Measurements from ENCODE around the gene NEK6. TPM values are rescaled to one million over a fixed set of nuclear protein-coding genes. Genes with fewer than 3 reads are reported as not detected.
A peak's percentile ranks its signal among the peaks of the same experiment; 100 is the strongest.

NEK6 gene
- total and polyA plus RNA-seq, 10 of the 15 experiments (the other 5 are each of a cell fraction or from before 2014, with no cell fraction given): 31.3 to 161 (median 89.2) TPM

DNA sequence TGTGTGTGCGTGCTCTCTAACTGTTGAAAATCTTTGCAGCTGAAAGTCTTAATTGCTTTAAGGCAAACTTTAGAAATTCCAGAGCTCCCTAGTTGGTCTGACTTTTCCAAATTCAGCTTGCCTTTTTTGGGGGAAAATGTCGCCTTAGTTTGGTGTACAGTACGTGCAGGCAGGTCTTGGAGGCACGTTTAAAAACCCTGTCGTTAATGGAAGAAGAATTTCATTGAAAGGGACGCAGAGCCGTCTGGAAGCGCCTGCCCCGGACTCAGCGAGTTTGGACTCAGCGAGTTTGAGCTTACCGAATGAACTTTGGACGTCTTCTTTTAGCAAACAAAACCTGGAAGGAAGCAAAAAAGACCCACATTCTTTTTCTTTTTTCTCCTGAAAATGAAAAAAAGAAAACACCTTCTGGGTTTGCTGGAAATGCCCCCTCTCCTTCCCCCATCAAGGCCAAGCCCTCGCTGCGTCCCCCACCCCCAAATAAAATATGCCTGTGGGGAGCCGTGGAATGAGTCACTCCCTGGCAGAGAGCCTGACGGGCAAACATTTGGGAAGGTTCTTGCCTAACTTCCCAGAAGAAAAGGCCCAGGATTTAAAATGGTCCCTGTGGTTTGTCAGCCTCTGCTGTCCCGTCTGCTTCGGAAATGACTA is 1.5 kb downstream of the NEK6 start:
- H2AFZ ChIP-seq (ENCODE audit: control insufficient read depth, low read depth, low read length): no peak overlapping the region
- no peak for ATAC-seq
- ChIA-PET CTCF (interaction anchor here (0.7 to 4.6 kb wide), 7 partner anchors 31 to 133 kb away, joined by 3 to 18 read pairs (median 4); no protein-coding TSS in a partner anchor), SMC1A (ENCODE audit: uncharacterized antibody, unreplicated experiment) (interaction anchor here (0.9 to 10.1 kb wide), 10 partner anchors 20 to 127 kb away, joined by 3 to 132 read pairs (median 5); no protein-coding TSS in a partner anchor), RAD21 (ENCODE audit: unreplicated experiment) (interaction anchor here (0.8 to 3.0 kb wide), 10 partner anchors 28 to 137 kb away, joined by 3 to 17 read pairs (median 4); no protein-coding TSS in a partner anchor), POLR2A (interaction anchor here (0.6 to 2.8 kb wide), 12 partner anchors 19 to 102 kb away, joined by 3 to 15 read pairs (median 4); no protein-coding TSS in a partner anchor)
- in situ Hi-C loops (cut with MboI): no loop called here
- H3K27me3 ChIP-seq (replicated peaks in 1 of 2; ENCODE audit: control insufficient read depth in 2 of 2, insufficient read depth in 2 of 2, low read length in 1 of 2): no peaks in the 10 kb centered on the region
- no peaks in the 10 kb centered on the region for H3K9me3 ChIP-seq (replicated peaks; ENCODE audit: control insufficient read depth, insufficient read depth, low read length)
- H3K9ac ChIP-seq (ENCODE audit: control insufficient read depth, insufficient read depth, low read length): peak overlapping the region; percentile 84
- no peaks in the 10 kb centered on the region; a peak in 2 of 4 replicates for H3K36me3 ChIP-seq (ENCODE audit: control insufficient read depth in 2 of 2, insufficient read depth in 2 of 2, low read length in 1 of 2)
- H3K79me2 ChIP-seq (ENCODE audit: control insufficient read depth, insufficient read depth, low read length): peaks cover 67% of the 10 kb centered on the region
- no peak for FAIRE-seq
- H3K4me2 ChIP-seq (ENCODE audit: control insufficient read depth, insufficient read depth): peak overlapping the region; percentile 96
- no TSS peak for BruUV-seq (replicated peaks)
- intact Hi-C loops (cut with micrococcal nuclease; ENCODE audit: unreplicated experiment): no loop called here
- no peaks in the 10 kb centered on the region for H4K20me1 ChIP-seq (ENCODE audit: control insufficient read depth, insufficient read depth)
- H3K4me1 ChIP-seq (ENCODE audit: control insufficient read depth, insufficient read depth, low read length): peaks cover 37% of the 10 kb centered on the region
- H3K4me3 ChIP-seq: peak overlapping the region; percentile 95
- H3K27ac ChIP-seq (ENCODE audit: control insufficient read depth, insufficient read depth): peak overlapping the region; percentile 88
- DNase-seq (ENCODE audit: low read depth, low spot score): no peak
- WGBS (ENCODE audit: insufficient coverage, insufficient replicate concordance, low lambda C conversion rate, missing lambda C conversion rate): under 1% methylated on average over 17 of the region's 19 CpGs
- TF ChIP-seq, protein P1, sequence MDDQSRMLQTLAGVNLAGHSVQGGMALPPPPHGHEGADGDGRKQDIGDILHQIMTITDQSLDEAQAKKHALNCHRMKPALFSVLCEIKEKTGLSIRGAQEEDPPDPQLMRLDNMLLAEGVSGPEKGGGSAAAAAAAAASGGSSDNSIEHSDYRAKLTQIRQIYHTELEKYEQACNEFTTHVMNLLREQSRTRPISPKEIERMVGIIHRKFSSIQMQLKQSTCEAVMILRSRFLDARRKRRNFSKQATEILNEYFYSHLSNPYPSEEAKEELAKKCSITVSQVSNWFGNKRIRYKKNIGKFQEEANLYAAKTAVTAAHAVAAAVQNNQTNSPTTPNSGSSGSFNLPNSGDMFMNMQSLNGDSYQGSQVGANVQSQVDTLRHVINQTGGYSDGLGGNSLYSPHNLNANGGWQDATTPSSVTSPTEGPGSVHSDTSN (IDR thresholded peaks at IDR 0.05; ENCODE audit: insufficient replicate concordance, low read depth, low read length): peak; percentile 64
- no peak for TF ChIP-seq SMAD5 (IDR thresholded peaks at IDR 0.05; ENCODE audit: low read depth)
- no peak for TF ChIP-seq MEF2A (IDR thresholded peaks at IDR 0.05; ENCODE audit: insufficient read depth, low read depth, low read length)
- TF ChIP-seq, protein P2, sequence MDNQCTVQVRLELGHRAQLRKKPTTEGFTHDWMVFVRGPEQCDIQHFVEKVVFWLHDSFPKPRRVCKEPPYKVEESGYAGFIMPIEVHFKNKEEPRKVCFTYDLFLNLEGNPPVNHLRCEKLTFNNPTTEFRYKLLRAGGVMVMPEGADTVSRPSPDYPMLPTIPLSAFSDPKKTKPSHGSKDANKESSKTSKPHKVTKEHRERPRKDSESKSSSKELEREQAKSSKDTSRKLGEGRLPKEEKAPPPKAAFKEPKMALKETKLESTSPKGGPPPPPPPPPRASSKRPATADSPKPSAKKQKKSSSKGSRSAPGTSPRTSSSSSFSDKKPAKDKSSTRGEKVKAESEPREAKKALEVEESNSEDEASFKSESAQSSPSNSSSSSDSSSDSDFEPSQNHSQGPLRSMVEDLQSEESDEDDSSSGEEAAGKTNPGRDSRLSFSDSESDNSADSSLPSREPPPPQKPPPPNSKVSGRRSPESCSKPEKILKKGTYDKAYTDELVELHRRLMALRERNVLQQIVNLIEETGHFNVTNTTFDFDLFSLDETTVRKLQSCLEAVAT (IDR thresholded peaks at IDR 0.05): 0 out of 2 replicates have a peak, but pooled peaks have one; percentile 51
- TF ChIP-seq RAD51 (IDR thresholded peaks at IDR 0.05): no peak
- peak; percentile 50; the same call in 1 of the 2 replicates for TF ChIP-seq IKZF1 (conservative IDR thresholded peaks at IDR 0.05)
- TF ChIP-seq, protein P3, sequence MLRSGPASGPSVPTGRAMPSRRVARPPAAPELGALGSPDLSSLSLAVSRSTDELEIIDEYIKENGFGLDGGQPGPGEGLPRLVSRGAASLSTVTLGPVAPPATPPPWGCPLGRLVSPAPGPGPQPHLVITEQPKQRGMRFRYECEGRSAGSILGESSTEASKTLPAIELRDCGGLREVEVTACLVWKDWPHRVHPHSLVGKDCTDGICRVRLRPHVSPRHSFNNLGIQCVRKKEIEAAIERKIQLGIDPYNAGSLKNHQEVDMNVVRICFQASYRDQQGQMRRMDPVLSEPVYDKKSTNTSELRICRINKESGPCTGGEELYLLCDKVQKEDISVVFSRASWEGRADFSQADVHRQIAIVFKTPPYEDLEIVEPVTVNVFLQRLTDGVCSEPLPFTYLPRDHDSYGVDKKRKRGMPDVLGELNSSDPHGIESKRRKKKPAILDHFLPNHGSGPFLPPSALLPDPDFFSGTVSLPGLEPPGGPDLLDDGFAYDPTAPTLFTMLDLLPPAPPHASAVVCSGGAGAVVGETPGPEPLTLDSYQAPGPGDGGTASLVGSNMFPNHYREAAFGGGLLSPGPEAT (IDR thresholded peaks at IDR 0.05; ENCODE audit: low read depth): 0 out of 2 replicates have a peak, but pooled peaks have one; percentile 37
- TF ChIP-seq NRF1 (conservative IDR thresholded peaks at IDR 0.05; ENCODE audit: low read depth, low read length): no peak
- 0 out of 2 replicates have a peak, but pooled peaks have one; percentile 13 for TF ChIP-seq TAF1 (IDR thresholded peaks at IDR 0.05; ENCODE audit: borderline replicate concordance, low read depth, low read length)
- TF ChIP-seq, protein P4, sequence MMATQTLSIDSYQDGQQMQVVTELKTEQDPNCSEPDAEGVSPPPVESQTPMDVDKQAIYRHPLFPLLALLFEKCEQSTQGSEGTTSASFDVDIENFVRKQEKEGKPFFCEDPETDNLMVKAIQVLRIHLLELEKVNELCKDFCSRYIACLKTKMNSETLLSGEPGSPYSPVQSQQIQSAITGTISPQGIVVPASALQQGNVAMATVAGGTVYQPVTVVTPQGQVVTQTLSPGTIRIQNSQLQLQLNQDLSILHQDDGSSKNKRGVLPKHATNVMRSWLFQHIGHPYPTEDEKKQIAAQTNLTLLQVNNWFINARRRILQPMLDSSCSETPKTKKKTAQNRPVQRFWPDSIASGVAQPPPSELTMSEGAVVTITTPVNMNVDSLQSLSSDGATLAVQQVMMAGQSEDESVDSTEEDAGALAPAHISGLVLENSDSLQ (IDR thresholded peaks at IDR 0.05): peak; percentile 89; the same call in 1 of the 2 replicates
- TF ChIP-seq SREBF1 (IDR thresholded peaks at IDR 0.05; ENCODE audit: low read length): no peak
- TF ChIP-seq EZH2 (IDR thresholded peaks at IDR 0.05; ENCODE audit: borderline replicate concordance, control insufficient read depth, low read depth, low read length): no peak
- no peak for TF ChIP-seq NFIC (IDR thresholded peaks at IDR 0.05; ENCODE audit: low read depth, low read length)
- TF ChIP-seq, protein P5, sequence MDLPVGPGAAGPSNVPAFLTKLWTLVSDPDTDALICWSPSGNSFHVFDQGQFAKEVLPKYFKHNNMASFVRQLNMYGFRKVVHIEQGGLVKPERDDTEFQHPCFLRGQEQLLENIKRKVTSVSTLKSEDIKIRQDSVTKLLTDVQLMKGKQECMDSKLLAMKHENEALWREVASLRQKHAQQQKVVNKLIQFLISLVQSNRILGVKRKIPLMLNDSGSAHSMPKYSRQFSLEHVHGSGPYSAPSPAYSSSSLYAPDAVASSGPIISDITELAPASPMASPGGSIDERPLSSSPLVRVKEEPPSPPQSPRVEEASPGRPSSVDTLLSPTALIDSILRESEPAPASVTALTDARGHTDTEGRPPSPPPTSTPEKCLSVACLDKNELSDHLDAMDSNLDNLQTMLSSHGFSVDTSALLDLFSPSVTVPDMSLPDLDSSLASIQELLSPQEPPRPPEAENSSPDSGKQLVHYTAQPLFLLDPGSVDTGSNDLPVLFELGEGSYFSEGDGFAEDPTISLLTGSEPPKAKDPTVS (IDR thresholded peaks at IDR 0.05; ENCODE audit: low read depth, low read length): no peak
- 0 out of 2 replicates have a peak, but pooled peaks have one; percentile 11 for TF ChIP-seq MTA2 (IDR thresholded peaks at IDR 0.05; ENCODE audit: low read depth)
- TF ChIP-seq MXI1 (IDR thresholded peaks at IDR 0.05; ENCODE audit: low read depth, low read length): peak; percentile 41; the same call in 1 of the 2 replicates

Measured in GM12878 (cell line).